KG1 (cell line): ENCODE results near the gene EARS2.
"Not testable (repeated sequence)": the region's sequence is repeated elsewhere in the genome, so short reads cannot be mapped to it uniquely, and the experiment has no call there.

Source experiments
- DNase-seq: peaks from one replicate; lab custom pipeline; 2025; lab: John Stamatoyannopoulos, UW

Gene EARS2

GRCh38 chr16:23505671-23506605 lies 51.2 kb downstream of the EARS2 start:
- DNase-seq, result no peak

- DNase-seq, result no peak
Measured at GRCh38 chr16:23505180-23505665, 51.9 kb downstream of the EARS2 start.

- DNase-seq, result no peak
Measured at GRCh38 chr16:23504453-23505179, 52.5 kb downstream of the EARS2 start.

- DNase-seq, result no peak
Measured at GRCh38 chr16:23504076-23504452, 53.1 kb downstream of the EARS2 start.

GRCh38 chr16:23502466-23502865 lies 54.7 kb downstream of the EARS2 start:
- DNase-seq, result no peak

- DNase-seq, result no peak
Measured at GRCh38 chr16:23501291-23501690, 55.9 kb downstream of the EARS2 start.

- no peak for DNase-seq
Measured at GRCh38 chr16:23500862-23501225, 56.3 kb downstream of the EARS2 start.

GRCh38 chr16:23500212-23500861 lies 56.8 kb downstream of the EARS2 start:
- no peak for DNase-seq

- DNase-seq, result no peak
Measured at GRCh38 chr16:23499801-23500200, 57.3 kb downstream of the EARS2 start.

GRCh38 chr16:23498863-23499262 lies 58.3 kb downstream of the EARS2 start:
- no peak for DNase-seq

- DNase-seq, result no peak
Measured at GRCh38 chr16:23497543-23497868, 59.6 kb downstream of the EARS2 start.

GRCh38 chr16:23496821-23497542 lies 60.2 kb downstream of the EARS2 start:
- DNase-seq, result no peak

GRCh38 chr16:23495671-23496070 lies 61.5 kb downstream of the EARS2 start:
- no peak for DNase-seq

- no peak for DNase-seq
Measured at GRCh38 chr16:23494188-23494587, 63.0 kb downstream of the EARS2 start.

- no peak for DNase-seq
Measured at GRCh38 chr16:23491490-23492391, 65.4 kb downstream of the EARS2 start.

GRCh38 chr16:23486480-23486879 lies 70.7 kb downstream of the EARS2 start:
- no peak for DNase-seq

GRCh38 chr16:23485841-23486240 lies 71.3 kb downstream of the EARS2 start:
- DNase-seq, result no peak

- DNase-seq, result no peak
Measured at GRCh38 chr16:23485257-23485614, 71.9 kb downstream of the EARS2 start.

GRCh38 chr16:23484510-23485256 lies 72.5 kb downstream of the EARS2 start:
- no peak for DNase-seq

GRCh38 chr16:23483492-23483891 lies 73.7 kb downstream of the EARS2 start:
- DNase-seq, result not testable (repeated sequence)
